GM23338 (cell line): ENCODE results near the gene RORC. TPM values are rescaled to one million over a fixed set of nuclear protein-coding genes. Genes with fewer than 3 reads are reported as not detected.

Experiments
- ATAC-seq: fragments of 200-7000 bp; cut with Tn5 transposase; 3 replicates; pipeline ENCODE4 v1.9.1; 2020
- DNase-seq: peaks from one replicate; pipeline ENCODE4 v3.0.0-alpha.2; 2015; ENCODE audit warnings: low spot score
- H2AFZ ChIP-seq: fragments of 200-600 bp; sonication (generic); 2 replicates; pipeline ENCODE4 v1.8.0; 2016; ENCODE audit warnings: antibody characterized with exemption, mild to moderate bottlenecking, moderate library complexity
- H3F3A ChIP-seq: fragments of 200-600 bp; sonication (generic); replicated peaks from 2 replicates; pipeline ENCODE4 v1.8.0; 2017; ENCODE audit warnings: antibody characterized with exemption, mixed run types, low read depth
- H3K27ac ChIP-seq: fragments of 200-600 bp; sonication (generic); 2 replicates; pipeline ENCODE4 v1.6.1; 2016; ENCODE audit warnings: low read depth
- H3K27me3 ChIP-seq: fragments of 200-600 bp; sonication (generic); 2 replicates; pipeline ENCODE4 v1.8.0; 2016; ENCODE audit warnings: mild to moderate bottlenecking, mixed run types, moderate library complexity; ENCODE audit not compliant: insufficient read depth
- H3K36me3 ChIP-seq: fragments of 200-600 bp; sonication (generic); 2 replicates; pipeline ENCODE4 v1.8.0; 2016; ENCODE audit warnings: mild to moderate bottlenecking; ENCODE audit not compliant: insufficient read depth
- H3K4me1 ChIP-seq: fragments of 200-600 bp; sonication (generic); 2 replicates; pipeline ENCODE4 v1.8.0; 2016; ENCODE audit warnings: mild to moderate bottlenecking, moderate library complexity; ENCODE audit not compliant: insufficient read depth
- H3K4me2 ChIP-seq: fragments of 200-600 bp; sonication (generic); 2 replicates; pipeline ENCODE4 v1.7.1; 2017; ENCODE audit warnings: mixed run types
- H3K4me3 ChIP-seq: fragments of 200-600 bp; sonication (generic); 2 replicates; pipeline ENCODE4 v1.6.1; 2016; ENCODE audit warnings: mixed run types
- H3K79me2 ChIP-seq: fragments of 200-600 bp; sonication (generic); replicated peaks from 2 replicates; pipeline ENCODE4 v1.8.0; 2017; ENCODE audit warnings: mild to moderate bottlenecking; ENCODE audit not compliant: insufficient read depth
- H3K9me2 ChIP-seq: fragments of 200-600 bp; sonication (generic); 2 replicates; pipeline ENCODE4 v1.8.0; 2017; ENCODE audit not compliant: insufficient read depth
- H4K20me1 ChIP-seq: fragments of 200-600 bp; sonication (generic); replicated peaks from 2 replicates; pipeline ENCODE4 v1.8.0; 2017; ENCODE audit warnings: mild to moderate bottlenecking; ENCODE audit not compliant: insufficient read depth
- H3K27ac Mint-ChIP-seq: 2 replicates; pipeline ENCODE4 v1.8.0; 2020; ENCODE audit warnings: inconsistent platforms, mild to moderate bottlenecking, moderate library complexity, mixed read lengths
- H3K27me3 Mint-ChIP-seq: 3 replicates; pipeline ENCODE4 v1.8.0; 2022; ENCODE audit warnings: low read depth, mild to moderate bottlenecking, moderate library complexity, mixed read lengths, inconsistent platforms; ENCODE audit not compliant: insufficient read depth, poor library complexity
- H3K36me3 Mint-ChIP-seq: 3 replicates; pipeline ENCODE4 v1.8.0; 2021; ENCODE audit warnings: low read depth, mild to moderate bottlenecking, inconsistent platforms, moderate library complexity, mixed read lengths
- H3K4me1 Mint-ChIP-seq: 3 replicates; pipeline ENCODE4 v1.8.0; 2020; ENCODE audit warnings: mild to moderate bottlenecking, inconsistent platforms, mixed read lengths
- H3K4me3 Mint-ChIP-seq: 3 replicates; pipeline ENCODE4 v1.8.0; 2021; ENCODE audit warnings: moderate library complexity, mild to moderate bottlenecking, inconsistent platforms, mixed read lengths
- H3K9me3 Mint-ChIP-seq: 3 replicates; pipeline ENCODE4 v1.8.0; 2020; ENCODE audit warnings: moderate library complexity, mild to moderate bottlenecking, inconsistent platforms, mixed read lengths
- CREB1 ChIP-seq: fragments of 250-450 bp; sonication (Bioruptor Pico); IDR thresholded peaks from 2 replicates; pipeline ENCODE4 v1.5.0; 2020; ENCODE audit warnings: low read depth, mild to moderate bottlenecking, moderate library complexity
- CTCF ChIP-seq, 2 experiments: fragments of 200-600 bp in 1 of 2; sonication (generic) in 1 of 2; conservative IDR thresholded peaks; 2 replicates each; pipeline versions ENCODE4 v1.5.1 to v1.6.1; 2016 to 2017; ENCODE audit warnings: antibody characterized with exemption in 2 of 2, low read depth in 2 of 2, mild to moderate bottlenecking in 2 of 2, moderate library complexity in 1 of 2
- JUNB ChIP-seq: IDR thresholded peaks from one replicate; pipeline ENCODE4 v1.6.1; 2016; ENCODE audit warnings: antibody characterized with exemption; ENCODE audit not compliant: unreplicated experiment
- REST ChIP-seq: IDR thresholded peaks from one replicate; pipeline ENCODE4 v1.6.1; 2018; ENCODE audit warnings: antibody characterized with exemption; ENCODE audit not compliant: unreplicated experiment
- ZNF331 ChIP-seq: fragments of 250-450 bp; sonication (Bioruptor Pico); IDR thresholded peaks from 2 replicates; pipeline ENCODE4 v1.5.0; 2020; ENCODE audit warnings: low read depth, mild to moderate bottlenecking, moderate library complexity
- ZNF462 ChIP-seq: fragments of 250-450 bp; sonication (Bioruptor Pico); IDR thresholded peaks from 2 replicates; pipeline ENCODE4 v1.5.0; 2020; ENCODE audit warnings: mild to moderate bottlenecking, moderate library complexity
- polyA plus RNA-seq: library from polyadenylated mRNA; unstranded; fragments of >200 nt; fragmentation: Nextera tagmentation; extraction: Ambion mirVana; gene quantifications from 2 replicates; pipeline ENCODE4 v1.2.1, GENCODE V29; 2016
- total RNA-seq: library from RNA; depleted of rRNA; stranded (reverse); fragments of >200 nt; shearing (Covaris generic); gene quantifications from 2 replicates; pipeline ENCODE4 v1.2.3, GENCODE V29; 2014

RORC gene
- total and polyA plus RNA-seq, 2 experiments from 2014 or later: 0.29 to 0.97 TPM

- no peak for TF ChIP-seq REST
- Histone ChIP-seq H3K4me1 (no peaks in the 10 kb centered on the region), H4K20me1 (no peaks in the 10 kb centered on the region), H3K9me2 (no peaks in the 10 kb centered on the region), H3K27ac (no peak overlapping the region), H3F3A (no peaks in the 10 kb centered on the region), H3K27me3 (no peaks in the 10 kb centered on the region), H3K36me3 (peaks cover 11% of the 10 kb centered on the region; the same call in 1 of the 2 replicates), H3K79me2 (no peaks in the 10 kb centered on the region), H3K4me2 (no peak overlapping the region), H2AFZ (no peak overlapping the region), H3K4me3 (no peak overlapping the region)
- peaks cover 29% of the 10 kb centered on the region for H3K36me3 Mint-ChIP-seq
- no peaks in the 10 kb centered on the region for H3K27me3 Mint-ChIP-seq
- ATAC-seq: no peak
- H3K4me3 Mint-ChIP-seq: no peak overlapping the region
- no peaks in the 10 kb centered on the region for H3K9me3 Mint-ChIP-seq
- no peak for DNase-seq
- H3K27ac Mint-ChIP-seq: no peak overlapping the region
- H3K4me1 Mint-ChIP-seq: no peaks in the 10 kb centered on the region
These were observed 54.9 kb downstream of the RORC start for GRCh38 chr1:151776665-151777062.

- Histone ChIP-seq H3K27me3 (no peaks in the 10 kb centered on the region), H2AFZ (no peak overlapping the region), H3K9me2 (no peaks in the 10 kb centered on the region), H3F3A (no peaks in the 10 kb centered on the region), H3K27ac (no peak overlapping the region), H3K4me2 (no peak overlapping the region), H4K20me1 (no peaks in the 10 kb centered on the region), H3K79me2 (no peaks in the 10 kb centered on the region), H3K4me3 (no peak overlapping the region), H3K36me3 (peaks cover 11% of the 10 kb centered on the region; the same call in 1 of the 2 replicates), H3K4me1 (no peaks in the 10 kb centered on the region)
- Mint-ChIP-seq H3K9me3 (no peaks in the 10 kb centered on the region), H3K36me3 (peaks cover 26% of the 10 kb centered on the region), H3K4me3 (no peak overlapping the region), H3K27me3 (no peaks in the 10 kb centered on the region), H3K27ac (no peak overlapping the region), H3K4me1 (no peaks in the 10 kb centered on the region)
- no peak for TF ChIP-seq CREB1 (CRISPR knock-in tag)
- TF ChIP-seq CTCF (conservative IDR thresholded peaks at IDR 0.05; ENCODE audit: low read depth in 2 of 2): no peak
- no peak for TF ChIP-seq ZNF462 (CRISPR knock-in tag)
- no peak for TF ChIP-seq JUNB
- no peak for TF ChIP-seq ZNF331 (CRISPR knock-in tag)
- DNase-seq (no peak), ATAC-seq (no peak)
These were observed 55.5 kb downstream of the RORC start for GRCh38 chr1:151775894-151776664.
